GM18508 (cell line): Measurements from ENCODE around the gene PRMT3.
A peak's percentile ranks its signal among the peaks of the same experiment; 100 is the strongest.
"Not testable (repeated sequence)": the region's sequence is repeated elsewhere in the genome, so short reads cannot be mapped to it uniquely, and the experiment has no call there.

Experiments
- ATAC-seq: cut with Tn5 transposase; IDR thresholded peaks from one replicate; pipeline ENCODE4 v1.9.1; 2021; ENCODE audit warnings: moderate number of reproducible peaks; ENCODE audit not compliant: insufficient read depth, unreplicated experiment

The PRMT3 gene

DNA sequence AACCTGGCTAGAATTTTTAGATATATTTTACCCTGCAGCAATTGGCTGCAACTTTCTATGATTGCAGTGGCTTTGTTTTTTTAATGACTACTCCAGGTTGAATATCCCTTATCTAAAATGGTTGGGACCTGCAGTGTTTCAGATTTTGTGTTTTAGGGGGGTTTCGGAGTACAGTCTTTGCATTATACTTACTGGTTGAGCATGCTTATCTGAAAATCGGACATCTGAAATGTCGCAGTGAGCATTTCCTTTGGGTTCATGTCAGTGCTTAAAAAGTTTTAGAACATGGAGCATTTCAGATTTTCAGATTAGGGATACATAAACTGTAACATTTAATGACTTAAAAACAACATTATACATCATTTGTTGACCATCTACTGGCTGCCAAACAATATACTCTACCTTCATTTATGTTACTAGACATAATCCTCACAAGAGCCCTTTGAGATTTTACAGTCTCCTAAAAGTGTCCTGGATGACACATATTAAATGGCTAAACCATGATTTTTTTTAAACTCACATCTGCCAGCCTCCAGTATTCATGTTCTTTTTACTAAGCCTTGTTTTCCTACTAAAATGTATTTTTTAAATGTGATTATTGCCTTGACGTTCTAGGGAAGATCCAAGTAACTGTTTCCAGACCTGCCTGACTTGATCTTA, 66.3 kb downstream of the PRMT3 start:
- ATAC-seq, result no peak

DNA sequence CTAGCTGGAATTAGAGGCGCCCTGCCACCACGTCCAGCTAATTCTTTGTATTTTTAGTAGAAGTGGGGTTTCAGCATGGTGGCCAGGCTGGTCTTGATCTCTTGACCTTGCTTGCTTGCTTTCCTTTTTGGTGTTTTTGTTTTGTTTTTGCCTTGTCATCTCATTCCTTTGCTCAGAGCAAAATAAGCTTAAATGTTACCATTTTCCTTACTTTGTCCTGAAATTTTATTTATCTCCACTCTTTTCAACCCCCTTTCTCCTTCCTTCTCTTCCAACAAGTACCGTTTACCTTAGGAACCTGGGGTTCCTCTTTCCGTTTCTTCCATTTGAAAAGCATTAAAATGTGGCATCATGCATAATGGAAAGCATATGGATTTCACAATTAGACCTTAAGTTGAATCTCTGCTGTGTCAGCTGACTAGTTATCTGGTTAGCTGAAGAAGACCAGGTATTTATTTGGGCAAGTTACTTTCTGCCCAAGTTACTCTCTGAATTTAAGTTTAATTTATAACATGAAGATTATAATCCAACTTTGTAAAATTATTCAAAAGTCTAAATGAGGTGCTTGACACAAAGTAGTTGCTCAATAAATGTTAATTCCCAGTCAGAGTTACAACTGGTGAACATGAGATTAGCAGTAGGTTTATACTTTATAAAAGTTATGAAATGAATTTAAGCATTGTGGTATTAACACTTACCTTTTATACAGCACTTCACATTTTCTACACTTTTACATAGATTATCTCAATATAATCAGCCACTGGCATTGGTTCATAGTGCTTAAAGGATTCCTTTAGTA, 69.7 kb downstream of the PRMT3 start:
- no peak for ATAC-seq

DNA sequence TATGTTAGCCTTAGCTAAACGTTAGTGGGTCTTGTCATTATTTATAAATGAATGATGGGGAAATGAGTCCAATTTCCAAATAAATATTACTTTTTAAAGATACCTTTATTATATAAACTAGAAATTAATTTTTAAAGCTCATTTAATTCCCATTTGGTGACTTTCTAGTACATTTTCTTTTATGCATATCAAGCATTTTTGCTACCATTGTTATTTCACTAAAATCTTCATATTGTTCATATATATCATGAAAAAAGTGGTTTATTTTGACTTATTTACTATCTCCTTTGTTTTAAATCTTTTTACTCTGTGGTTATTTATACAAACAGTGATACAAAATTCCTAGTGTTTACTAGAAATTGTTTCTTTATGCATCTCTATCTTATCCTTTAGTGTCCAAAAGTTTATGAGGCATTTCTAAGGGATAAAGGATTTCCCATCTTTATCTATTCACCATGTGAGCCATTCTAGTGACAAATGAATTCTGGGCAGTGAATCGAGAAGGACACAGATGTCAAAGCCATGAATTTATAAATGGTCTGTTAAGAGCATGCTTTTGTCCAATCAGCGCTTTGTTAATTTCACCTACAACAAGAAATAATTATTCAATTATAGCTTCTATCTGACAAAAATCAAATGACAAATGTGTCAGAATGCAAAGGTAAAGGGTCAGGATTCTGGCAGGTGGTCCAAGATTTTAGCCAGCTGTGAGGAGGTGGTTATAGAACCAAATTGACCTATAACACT, 70.6 kb downstream of the PRMT3 start:
- no peak for ATAC-seq

GRCh38 chr11:20458905-20459632, 71.6 kb downstream of the PRMT3 start:
- no peak for ATAC-seq

DNA sequence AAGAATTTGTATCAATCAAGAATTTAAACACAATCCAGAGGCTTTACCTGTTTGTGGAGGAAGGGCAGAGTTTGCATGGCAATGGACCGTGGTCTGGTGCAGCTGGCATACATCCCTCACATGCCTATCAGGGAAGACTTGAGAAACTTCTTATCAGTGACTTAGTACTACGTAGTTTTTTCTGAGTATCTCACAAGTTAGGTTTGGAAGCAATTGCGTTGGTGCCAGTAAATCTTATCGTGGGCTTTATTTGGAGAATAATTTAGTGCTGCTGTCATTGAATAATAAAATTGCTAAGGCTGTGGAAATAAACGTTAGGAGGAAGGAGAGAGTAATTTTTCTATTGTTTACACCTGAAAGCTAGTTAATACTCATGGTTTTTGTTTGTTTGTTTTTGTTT, 72.3 kb downstream of the PRMT3 start:
- no peak for ATAC-seq

- no peak for ATAC-seq
Measured at GRCh38 chr11:20464518-20464917, 77.0 kb downstream of the PRMT3 start.

DNA sequence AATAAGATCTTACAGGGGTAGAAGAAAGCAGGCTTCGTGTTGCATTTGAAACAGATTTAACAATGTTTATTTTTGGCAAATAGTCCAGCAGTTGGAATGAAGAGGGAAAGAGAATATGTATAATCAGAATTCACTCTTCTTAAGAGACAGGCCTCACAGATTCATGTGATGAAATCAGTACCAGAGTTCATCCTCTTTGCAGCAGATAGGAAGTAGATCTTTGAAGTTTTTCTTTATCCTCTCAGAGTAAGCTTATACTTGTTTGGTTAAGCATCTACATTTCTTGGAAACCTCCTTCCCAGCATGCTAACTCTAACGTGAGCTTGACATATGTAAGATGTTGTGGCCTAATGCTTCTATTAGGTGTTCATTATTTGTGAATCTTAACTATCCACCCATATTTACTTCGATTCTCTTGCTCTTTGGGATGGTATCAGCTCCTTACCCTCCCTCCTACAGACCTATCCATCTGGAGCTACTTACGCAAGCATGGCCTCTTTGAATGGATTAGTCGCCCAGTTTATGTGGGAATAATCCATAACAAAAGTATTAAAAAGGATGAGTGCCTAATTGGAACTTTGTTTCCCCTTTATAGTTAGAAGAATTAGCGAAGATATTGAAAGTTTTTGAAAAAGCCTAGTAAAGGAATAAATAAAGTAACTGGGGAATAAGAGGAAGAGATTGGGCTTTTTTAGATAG, 80.1 kb downstream of the PRMT3 start:
- no peak for ATAC-seq

- no peak for ATAC-seq
Measured at GRCh38 chr11:20470348-20470747, 82.8 kb downstream of the PRMT3 start.

GRCh38 chr11:20471929-20472328, 84.4 kb downstream of the PRMT3 start:
- ATAC-seq, result not testable (repeated sequence)

DNA sequence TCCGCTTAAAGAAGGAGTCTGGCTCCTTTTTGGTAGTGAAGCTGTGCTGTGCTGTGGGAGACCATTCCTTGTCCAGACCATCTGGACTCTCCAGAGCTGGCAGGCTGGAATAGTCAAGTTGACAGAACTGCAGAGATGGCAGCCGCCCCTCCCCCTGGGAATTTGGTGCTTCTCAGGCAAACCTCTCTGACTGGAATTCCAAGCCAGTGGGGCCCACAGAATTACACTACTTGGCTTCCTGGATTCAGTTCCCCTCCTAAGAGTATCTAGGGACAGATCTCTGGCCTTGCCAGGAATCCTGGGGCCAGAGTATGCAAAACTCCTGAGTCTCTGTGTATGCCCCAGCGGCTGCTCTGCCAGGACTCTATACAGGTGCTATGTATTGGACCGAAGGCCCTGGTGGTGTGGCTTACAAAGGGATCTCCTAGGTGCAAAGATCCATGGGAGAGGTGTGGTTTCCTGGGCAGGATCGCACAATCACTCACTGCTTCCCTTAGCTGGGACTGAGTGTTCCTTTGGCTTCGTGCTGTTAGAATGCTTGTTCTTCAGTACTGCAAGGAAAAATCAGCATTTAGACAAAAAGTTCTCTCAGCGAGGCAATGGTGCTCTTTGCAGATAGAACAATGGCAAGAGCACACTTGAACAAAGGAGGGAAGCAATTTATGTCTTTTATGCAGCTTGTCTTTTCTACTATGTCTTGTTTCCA, 86.8 kb downstream of the PRMT3 start:
- no peak for ATAC-seq

DNA sequence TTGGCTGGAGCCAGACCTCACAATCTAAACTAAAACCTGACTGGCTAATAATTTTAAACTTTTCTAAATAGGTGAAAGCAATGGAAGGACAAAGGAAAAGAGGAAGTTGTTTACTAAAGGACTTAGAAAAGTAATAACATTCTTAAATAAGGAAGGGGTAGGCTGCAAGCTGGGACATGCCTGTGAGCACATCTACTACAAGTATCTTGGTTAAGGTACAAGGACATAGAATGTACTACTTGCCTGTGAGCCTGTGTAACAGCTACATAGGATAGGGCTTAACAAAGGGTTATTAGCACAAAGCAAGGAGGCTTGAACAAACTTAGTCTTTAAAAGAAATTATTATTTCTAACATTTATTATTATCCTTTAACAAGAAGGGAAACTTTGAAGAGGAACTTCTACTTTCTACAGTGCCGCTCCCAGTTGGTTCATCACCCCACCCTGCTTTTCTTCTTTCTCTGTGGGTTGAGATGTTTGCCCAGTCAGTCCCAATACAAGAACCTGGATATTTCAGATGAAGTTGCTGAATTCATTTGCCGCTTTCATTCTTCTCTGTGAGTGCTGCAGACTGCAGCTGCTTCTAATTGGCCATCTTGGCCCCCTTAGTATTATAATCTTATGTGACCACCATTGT, 87.5 kb downstream of the PRMT3 start:
- ATAC-seq, result no peak

DNA sequence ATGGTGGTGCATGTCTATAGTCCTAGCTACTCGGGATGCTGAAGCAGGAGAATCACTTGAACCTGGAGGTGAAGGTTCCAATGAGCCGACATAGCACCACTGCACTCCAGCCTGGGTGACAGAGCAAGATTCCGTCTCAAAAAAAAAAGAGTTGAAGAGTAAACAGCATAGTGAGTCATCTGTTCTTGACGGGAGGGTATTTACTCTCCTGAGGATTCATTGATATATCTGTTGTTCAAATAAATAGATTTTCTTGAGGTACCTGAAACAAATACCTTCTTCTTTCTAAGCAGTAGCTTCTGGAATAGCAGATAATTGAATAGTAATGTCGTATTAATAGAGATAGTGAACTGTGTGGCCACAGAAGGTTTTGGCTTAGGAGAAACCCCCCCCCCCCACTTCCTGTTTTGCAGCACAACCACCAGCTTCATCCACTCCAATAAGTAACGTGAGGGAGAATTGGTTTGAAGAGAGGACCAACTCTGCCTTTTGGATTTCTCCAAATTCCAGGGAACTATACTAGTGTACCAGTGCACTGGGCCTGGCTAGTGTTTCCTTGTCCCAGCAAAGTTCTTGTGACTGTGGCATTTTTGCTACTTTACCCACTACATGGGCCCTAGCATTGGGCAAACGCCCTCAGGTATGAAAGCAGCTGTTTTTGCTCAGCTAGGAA, 90.0 kb downstream of the PRMT3 start:
- ATAC-seq, result no peak

GRCh38 chr11:20479513-20479912, 92.0 kb downstream of the PRMT3 start:
- ATAC-seq, result no peak

GRCh38 chr11:20483931-20484330, 96.4 kb downstream of the PRMT3 start:
- ATAC-seq, result no peak

DNA sequence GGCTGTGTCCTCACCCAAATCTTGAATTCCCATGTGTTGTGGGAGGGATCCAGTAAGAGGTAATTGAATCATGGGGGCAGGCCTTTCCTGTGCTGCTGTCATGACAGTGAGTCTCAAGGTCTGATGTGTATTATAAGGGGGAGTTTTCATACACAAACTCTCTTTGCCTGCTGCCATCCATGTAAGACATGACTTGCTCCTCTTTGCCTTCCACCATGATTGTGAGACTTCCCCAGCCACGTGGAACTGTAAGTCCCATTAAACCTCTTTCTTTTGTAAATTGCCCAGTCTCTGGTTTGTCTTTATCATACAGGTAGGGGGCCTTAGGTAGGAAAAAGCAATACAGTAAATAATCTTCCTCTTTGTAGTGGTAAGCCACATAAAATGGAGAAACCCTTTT, 96.9 kb downstream of the PRMT3 start:
- not testable (repeated sequence) for ATAC-seq

DNA sequence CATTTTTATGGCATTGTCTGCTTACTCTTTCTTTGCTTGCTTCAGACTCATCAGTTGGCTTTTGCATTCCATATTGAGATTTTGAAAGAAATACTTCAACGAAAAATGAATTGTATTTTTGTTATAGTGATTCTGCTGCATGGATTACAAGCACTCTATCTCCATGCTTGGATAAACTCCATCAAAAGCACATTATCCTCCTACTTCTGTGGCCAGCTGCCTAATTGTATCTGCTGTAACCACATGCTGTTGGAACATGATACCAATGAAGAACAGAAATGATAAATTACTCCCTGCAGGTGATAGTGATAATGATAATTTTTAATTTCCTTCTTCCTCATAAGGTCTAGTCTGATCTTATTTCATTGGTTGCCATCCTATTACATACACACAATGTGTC, 100.8 kb downstream of the PRMT3 start:
- no peak for ATAC-seq

- peak; percentile 94 for ATAC-seq
Measured at GRCh38 chr11:20489948-20490347, 102.4 kb downstream of the PRMT3 start.

- no peak for ATAC-seq
Measured at GRCh38 chr11:20493340-20493739, 105.8 kb downstream of the PRMT3 start.
